HG03103 (cell line): ENCODE data around the gene PRR5L.

Source experiments
- ATAC-seq: cut with Tn5 transposase; IDR thresholded peaks from one replicate; pipeline ENCODE4 v1.9.1; 2021; ENCODE audit warnings: low read depth; ENCODE audit not compliant: unreplicated experiment

PRR5L gene

DNA sequence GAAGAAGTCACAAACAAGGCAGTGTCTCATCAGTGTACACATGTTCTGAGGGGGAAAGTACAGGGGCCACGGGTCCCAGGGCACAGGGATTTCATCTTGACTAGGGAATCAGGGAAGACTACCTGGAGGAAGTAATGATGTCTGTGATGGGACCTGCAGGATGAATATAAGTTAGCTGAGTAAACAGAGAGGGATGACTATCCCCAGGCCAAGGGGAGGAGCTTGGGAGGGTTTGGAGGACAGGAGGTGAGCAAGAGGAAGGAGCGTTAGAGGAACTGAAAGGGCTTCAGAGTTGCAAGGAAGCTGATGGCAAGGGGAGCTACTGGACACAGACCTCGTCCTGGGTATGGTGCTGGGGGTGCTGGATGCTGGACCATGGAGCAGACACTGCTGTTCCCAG lies 157.6 kb downstream of the PRR5L start:
- no peak for ATAC-seq

DNA sequence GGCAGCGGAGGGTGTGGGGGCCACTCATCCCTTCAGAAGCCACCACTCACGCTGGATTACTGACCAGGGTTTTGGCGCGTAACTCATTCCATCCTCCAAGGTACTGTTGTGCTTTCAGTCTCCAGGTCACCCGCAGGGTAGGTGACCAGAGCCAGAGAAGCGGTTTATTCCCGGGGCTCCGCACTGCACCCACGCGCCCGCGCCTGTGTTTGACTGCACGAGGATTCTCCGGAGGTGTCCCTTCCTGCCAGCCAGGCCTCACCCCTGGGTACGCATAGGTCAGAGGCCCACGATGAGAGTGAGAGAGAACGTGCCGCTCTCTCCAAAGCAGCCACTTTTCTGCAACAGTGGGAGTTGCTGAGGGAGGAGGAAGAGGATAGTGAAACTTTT lies 158.5 kb downstream of the PRR5L start:
- no peak for ATAC-seq

DNA sequence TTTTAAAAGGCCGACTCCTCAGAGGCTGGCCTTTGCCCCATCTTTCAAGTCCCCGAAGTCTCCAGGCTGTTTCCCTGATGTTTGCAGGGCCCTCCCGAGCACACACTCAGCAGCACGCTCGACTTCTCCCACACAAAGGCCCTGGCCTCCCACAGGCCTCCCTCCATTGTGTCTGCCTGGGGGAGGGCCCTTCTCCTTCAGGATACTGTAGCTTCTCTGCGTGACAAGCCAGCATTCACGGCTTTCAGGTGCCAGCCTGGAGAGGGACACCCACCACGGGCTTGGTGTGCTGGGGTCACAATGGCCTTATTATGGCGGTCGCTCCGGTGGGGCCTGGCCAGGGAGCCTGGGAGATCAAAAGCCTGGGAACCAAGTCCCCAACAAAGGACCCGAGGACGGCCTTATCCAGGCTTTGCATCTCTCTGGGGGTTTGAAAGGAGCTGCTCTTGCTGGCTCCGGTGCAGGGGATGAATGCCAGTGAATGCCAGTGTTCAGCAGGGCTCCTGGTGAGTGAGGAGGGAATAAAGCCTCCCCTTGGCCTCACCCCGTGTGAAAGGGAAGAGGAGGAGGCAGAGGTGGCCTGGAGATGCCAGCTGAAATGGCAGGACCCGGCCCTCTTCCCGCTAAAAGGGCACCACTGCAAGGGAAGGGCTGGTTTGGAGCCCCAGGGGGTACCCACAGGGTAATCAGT lies 159.0 kb downstream of the PRR5L start:
- ATAC-seq, result no peak

DNA sequence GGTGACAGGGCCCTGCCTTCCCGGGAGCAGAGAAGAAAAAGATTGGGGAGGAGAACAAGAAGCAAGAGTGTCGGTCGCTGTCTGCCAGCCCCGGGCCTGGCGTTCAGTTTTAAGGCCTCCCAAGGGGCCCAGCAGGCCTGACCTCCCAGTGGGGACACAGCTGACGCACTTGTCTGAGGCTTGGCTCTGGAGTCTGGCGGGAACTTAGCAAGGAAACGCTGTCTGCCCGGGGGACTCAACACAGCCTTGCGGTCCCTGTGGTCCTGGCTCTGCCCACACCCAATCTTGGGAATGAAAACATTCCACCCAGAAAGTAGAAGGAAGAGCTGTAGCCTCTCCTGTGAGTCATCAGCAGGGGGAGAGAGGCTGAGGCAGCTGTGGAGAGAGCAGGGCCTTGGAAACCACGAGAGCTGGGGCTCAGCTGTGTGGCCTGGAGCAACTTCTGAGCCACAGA lies 159.6 kb downstream of the PRR5L start:
- ATAC-seq, result no peak

DNA sequence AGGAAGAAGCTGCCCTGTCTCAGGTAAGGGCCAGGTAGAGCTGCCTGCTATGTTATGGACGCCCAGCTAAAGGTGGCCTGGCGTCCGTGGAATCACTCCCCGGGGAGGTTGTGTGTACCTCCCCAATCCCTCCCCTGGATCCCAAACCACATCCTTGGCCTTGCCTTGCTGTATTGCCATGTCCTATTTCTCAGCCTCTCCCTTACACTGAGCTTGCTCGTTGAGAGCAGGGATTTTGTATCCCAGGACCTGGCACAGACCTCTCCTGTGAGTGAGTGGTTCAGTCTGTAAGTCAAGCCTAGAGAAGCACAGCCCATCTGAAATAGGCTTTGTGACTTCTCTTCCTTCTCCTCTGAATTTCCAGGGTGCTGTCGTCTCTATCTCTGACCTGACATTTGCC lies 160.1 kb downstream of the PRR5L start:
- no peak for ATAC-seq

DNA sequence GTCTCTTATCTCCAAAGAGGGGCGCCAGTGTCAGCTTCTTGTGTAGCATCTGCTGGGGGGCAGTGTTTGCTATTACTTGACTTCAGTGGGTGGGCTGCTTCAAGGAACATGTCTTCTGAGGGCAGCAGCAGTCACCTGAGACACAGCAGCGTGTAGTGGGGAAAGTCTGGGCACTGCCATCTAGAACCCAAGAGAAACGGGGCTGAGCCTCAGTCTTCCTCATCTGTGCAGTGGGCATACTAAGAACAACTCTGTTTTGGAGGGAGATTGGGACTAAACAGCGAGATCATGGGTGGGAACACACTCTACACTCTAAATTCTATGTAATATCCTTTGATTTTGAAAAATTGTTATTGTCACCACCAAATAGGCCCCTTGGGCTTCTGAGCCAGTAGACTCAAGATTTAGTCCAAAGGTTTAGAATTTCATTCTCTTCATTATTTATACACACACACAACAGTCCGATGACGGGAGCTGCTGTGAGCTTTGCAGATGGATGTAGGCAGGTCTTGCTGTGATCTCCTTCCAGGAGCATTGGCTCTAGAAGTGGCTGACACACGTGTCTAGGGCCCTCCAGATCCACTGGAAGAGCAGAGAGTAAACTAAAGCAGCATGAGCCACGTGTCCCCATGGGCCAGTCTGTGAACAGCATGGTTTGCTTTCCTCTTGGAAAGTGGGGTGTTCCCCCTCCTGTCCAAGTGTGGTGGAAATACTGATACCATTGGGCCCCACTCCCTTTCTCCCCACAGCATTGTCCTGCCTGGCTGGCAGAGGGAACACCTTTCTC lies 162.2 kb downstream of the PRR5L start:
- no peak for ATAC-seq

DNA sequence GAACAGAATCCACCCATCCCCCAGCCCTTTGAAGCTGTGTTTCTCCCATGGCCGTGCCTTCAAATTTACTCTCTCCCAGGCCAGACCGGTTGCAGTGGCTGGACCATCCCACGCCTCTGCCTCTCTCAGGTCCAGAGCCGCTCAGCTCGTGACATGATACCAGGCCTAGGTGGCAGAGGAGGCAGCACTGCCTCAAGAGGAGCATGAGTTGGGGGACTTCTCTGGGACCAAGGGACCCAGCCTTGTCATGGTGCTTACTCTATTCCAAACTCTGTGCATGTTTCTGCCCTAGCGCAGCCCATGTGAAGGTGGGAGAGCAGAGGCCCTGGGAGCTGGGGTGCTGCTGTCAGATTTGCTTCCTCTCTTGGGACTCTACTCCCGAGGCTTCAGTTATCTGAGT lies 163.0 kb downstream of the PRR5L start:
- ATAC-seq, result no peak

DNA sequence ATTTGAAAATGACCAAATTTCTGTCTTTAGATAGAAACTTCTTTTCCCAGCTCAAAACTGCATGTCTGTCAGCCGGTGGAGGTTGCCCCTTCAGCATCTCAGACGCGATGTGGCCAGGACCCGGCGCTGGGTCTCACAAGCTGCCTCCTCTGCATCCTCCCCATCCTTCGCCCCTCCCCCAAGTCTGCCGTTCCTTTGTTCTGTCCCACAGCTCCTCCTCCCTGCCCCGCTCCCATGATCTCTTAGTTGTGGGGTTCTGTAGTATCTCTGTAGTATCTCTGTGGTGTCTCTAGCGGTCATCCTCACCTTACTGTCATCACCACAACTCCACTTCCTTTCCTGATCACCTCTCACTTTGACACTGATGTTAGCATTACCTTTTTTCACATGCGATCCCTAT lies 164.1 kb downstream of the PRR5L start:
- no peak for ATAC-seq

DNA sequence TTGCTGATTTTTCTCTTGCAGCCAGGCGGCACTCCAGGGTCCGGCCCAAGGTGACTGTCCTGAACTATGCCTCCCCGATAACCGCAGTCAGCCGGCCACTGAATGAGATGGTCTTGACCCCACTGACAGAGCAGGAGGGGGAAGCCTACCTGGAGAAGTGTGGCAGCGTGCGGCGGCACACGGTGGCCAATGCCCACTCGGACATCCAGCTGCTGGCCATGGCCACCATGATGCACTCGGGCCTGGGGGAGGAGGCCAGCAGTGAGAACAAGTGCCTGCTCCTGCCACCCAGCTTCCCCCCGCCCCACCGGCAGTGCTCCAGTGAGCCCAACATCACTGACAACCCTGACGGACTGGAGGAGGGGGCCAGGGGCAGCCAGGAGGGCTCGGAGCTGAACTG lies 166.2 kb downstream of the PRR5L start:
- no peak for ATAC-seq

DNA sequence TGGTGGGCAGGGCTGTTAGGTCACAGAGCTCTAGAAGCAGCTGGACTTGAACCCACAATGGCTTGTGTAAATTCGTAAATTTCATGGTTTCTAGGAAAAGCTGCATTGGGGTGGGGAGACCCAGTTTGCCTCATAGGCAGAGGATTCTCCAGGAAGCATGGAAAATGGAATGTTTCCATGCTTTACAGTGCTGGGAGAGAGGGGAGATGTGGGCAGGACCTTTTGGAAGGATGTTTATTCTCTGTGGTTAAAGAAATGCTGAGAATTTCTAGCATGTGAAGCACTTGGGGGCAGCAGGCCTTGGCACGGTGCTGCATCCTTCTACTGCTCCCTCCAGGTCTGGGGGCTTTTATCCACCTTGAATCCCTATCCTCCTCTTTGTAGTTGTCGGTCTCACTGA lies 167.7 kb downstream of the PRR5L start:
- no peak for ATAC-seq

DNA sequence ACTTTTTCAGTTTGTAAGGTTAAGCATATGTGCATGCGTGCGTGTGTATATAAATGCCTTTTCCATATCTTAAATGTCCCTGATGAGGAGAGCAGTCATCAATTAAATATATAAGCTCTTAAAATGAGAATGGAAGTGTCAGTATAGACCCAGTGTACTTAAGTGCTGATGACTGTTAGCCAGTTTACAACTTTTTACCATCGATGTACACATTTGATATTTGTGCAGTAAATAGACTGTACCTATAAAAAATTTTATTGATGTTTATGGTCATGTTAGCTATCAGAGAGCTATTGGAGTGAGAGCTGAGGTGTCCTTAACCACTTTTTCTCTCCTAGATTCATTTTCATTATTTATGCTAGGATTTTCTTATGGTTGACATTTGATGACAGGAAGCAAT lies 168.6 kb downstream of the PRR5L start:
- no peak for ATAC-seq

DNA sequence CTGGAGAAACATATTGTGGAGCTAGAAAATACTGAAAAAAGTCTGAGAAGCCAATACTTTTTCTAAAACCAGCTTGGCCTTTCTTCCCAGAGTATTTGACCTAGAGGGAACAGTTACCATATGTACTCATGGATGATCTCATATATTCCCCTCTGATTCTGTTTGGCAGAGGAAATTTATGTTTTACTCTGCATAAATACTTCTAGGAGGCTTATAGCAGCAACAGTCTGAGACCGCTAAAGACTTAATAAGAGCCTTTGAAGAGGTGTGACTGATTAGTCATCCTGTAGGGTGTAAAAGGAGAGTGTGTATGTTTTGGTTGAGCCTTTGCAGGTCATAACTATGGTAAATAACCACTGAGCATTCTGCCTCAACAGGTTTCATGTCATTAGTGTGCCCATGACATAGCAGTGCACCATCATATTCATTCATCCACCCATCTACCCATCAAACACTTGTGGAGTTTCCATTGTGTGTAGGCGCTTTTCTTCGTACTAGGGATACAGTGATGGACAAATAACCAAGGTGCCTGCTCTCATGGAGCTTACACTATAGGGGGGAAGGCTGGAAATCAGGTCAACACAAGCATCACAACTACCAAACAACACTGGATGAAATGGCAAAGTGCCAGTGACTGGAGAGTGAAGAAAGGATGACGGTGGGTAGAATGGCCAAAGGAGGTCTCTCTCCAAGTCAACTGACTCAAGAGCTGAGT lies 169.5 kb downstream of the PRR5L start:
- no peak for ATAC-seq

DNA sequence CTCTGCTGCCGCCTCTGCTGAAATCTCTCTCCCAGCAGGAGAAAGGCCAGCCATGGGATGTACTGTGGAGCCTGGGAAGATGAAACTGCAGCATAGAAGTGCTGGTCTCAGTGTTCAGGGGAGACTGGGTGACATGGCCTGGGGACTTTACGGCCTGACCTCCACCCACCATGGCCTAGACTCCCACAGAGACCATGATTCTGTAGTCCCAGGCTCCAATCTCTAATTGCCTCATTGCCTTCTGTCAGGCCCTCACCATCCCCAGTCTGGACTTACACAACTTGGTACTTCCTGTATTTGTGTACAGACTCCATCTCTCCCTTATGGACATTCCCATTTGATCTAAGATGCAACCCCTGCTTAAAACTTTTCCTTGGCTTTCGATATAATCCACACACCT lies 170.9 kb downstream of the PRR5L start:
- no peak for ATAC-seq

DNA sequence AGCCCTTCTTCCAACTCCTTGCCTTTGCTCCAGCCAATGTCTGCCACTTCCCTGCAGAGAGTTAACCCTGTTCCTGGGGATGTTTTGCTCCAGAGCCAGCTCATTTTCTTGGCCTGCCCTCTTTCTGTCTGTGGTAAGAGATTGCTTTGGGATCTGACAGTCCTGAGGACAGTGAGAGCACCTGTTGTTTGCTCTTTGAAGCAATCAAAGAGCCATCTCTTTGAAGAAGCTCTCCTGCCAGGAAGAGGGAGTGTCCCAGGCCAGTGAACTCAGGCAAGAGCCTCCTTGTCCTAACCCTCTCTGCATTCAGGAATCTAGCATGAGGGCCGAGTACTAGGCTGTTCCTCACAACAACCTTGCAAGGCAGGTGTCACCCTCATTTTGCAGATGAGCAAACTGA lies 171.8 kb downstream of the PRR5L start:
- no peak for ATAC-seq

DNA sequence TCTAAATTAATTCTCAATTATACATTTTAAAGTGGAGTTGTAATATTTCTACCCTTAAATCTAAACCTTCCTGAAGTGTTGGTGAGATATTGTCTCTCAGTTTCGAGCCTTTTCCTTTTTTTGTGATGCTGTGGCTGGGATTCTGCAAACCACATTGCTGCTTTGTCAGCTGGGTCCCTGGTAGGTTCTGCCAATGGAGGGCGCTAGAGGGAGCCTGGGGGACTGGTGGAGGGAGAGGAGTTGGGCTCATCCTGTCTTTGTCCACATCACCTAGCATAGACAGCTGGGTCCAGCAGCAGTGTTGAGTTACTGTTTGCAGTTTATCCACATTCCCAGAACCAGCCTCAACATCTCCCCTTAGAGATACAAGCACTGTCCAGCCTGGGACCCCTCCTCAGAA lies 173.0 kb downstream of the PRR5L start:
- no peak for ATAC-seq

DNA sequence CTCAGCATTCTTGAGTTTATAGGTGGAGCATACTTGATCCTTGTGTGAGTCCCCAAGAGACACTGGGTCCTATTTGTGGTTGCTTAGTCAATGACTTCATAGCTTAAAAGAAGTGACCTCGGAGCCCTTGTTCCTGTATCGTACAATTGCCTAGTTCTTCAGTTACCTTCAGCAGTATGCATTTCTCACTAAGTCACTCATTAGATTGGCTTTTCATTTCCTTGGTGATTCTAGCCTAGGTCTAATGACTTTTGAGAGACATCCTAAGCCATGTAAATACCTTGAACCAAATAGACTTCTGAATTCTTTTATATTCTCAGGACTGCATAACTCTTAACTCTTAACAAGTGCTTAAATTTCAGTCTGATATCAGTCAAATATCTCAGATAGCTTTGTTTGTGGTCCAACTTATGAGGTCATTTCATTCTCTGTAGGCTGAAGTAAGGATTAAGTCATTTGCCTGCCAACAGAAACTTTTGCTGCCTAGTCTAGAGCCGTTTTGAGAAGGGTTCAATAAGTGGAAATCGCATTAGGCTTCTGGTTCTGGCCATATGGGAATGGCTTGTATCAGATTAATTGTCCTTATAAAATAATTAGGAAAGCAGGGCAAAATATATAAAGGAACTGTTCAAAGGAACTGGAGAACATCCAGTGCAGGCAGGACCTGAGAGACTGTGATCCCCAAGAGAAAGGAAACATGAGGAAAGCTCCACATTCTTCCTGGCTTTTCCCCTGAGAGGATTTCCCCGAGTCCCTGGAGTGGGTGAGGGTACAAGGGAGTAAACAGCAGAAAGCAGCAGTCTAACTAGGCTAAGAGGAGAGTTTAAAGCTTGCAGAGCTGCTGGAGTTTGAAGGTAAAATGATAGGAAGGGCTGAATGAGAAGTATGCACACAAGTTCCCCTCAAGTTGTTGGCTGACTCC lies 174.1 kb downstream of the PRR5L start:
- ATAC-seq, result no peak

DNA sequence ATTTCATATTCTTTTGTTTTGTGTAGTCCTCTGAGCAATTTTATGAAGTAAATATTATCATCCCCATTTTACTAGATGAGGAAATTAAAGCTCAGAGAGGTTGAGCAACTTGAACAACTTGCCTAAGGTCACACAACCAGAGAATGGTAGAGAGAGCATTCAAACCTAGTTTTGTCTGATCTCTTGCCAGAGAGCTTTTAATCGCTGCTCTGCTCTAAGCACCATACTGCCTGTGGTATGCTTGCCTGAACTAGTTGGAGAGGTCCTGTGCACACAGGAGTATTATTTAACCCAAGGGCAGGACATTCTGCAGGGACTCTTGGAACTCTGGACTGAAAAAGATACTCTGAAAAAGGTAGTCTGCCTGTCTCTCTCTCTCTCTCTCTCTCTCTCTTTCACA lies 175.5 kb downstream of the PRR5L start:
- ATAC-seq, result no peak

DNA sequence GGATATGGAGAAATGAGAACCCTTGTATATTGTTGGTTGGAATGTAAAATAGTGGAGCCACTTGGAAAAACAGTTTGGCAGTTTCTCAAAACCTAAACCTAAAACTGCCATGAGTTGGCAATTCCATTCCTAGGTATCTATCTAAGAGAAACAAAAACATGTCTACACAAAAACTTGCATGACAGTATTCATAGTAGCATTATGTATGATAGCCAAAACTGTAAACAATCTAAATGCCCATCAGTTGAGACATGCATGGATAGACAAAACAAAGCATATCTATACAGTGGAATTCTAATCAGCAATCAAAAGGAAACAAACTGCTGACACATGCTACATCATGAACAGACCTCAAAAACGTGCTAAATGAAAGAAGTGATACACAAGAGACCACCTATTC lies 179.1 kb downstream of the PRR5L start:
- no peak for ATAC-seq

DNA sequence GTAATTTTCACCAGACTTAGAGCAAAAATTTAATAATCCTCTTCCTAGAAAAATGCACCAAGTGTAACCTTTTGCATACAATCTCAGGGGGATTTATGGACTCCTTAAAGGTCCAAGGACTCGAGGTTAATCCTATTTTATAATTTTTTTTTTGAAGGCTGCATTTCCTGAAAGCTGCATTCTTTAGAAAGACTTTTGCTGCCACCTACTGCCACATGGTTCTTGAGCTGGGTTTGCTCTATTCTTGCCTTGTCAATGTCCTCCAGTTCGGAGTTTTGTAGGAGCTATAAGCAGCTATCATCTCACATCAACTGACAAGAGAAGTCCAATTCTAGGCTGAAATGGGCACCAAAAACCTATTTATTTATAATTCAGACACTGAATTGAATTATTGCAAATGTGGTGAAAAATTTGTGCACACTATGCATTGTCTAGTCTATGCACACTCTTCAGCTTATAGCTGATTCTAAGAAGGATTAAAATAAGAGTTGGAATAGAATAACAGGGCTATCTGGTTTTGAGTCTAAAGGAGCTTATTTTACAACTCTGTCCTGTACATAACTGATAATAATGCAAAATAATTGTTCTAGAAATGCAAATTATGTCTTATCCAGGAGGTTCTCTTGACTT lies 182.7 kb downstream of the PRR5L start:
- ATAC-seq, result no peak

DNA sequence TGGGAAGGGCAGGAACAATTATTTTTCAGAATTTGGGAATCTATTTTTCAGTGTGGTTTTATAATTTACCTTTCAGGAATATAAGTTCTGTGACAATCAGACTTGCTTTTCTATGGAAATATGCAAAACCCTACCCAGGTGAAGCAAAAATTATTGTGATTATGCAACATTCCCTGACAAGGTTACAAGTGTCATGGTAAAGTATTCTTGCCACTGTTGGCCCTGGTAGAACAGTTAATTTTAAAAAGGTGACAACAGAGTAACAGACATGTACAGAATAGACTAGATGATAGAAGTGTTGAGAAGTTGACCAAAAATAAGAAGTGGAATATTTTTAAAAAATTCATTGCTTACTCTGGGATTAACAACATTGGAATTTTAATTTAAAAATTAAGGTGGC lies 184.7 kb downstream of the PRR5L start:
- ATAC-seq, result no peak
